GM19023 (cell line): ENCODE data around the gene FGF11.

Source experiments
- ATAC-seq: cut with Tn5 transposase; IDR thresholded peaks from one replicate; pipeline ENCODE4 v1.9.1; 2021; ENCODE audit warnings: mild to moderate bottlenecking, moderate library complexity; ENCODE audit not compliant: unreplicated experiment

The FGF11 gene

DNA sequence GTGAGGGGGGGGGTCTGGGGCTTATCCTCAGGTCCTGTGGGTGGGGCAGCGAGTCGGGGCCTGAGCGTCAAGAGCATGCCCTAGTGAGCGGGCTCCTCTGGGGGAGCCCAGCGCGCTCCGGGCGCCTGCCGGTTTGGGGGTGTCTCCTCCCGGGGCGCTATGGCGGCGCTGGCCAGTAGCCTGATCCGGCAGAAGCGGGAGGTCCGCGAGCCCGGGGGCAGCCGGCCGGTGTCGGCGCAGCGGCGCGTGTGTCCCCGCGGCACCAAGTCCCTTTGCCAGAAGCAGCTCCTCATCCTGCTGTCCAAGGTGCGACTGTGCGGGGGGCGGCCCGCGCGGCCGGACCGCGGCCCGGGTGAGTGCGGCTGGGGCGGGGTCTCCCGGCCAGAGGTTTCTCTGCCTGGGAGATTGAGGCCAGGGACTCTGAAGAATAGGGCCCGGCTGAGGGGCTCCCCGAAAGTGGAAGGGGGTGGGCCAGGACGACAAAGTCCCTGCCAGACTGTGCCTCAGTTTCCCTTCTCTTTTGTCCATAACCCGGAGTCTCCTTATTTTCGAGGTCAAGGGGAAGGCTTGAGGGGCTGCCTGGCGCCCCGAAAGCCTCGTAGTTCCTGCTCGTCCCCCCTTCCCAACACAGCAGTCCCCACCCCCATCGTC lies at the start of gene FGF11:
FGF11 (plus strand) TSS at position 51 of the 651 bp plus-strand sequence; CDS start at position 160, 109 bp downstream.
- ATAC-seq = no peak

DNA sequence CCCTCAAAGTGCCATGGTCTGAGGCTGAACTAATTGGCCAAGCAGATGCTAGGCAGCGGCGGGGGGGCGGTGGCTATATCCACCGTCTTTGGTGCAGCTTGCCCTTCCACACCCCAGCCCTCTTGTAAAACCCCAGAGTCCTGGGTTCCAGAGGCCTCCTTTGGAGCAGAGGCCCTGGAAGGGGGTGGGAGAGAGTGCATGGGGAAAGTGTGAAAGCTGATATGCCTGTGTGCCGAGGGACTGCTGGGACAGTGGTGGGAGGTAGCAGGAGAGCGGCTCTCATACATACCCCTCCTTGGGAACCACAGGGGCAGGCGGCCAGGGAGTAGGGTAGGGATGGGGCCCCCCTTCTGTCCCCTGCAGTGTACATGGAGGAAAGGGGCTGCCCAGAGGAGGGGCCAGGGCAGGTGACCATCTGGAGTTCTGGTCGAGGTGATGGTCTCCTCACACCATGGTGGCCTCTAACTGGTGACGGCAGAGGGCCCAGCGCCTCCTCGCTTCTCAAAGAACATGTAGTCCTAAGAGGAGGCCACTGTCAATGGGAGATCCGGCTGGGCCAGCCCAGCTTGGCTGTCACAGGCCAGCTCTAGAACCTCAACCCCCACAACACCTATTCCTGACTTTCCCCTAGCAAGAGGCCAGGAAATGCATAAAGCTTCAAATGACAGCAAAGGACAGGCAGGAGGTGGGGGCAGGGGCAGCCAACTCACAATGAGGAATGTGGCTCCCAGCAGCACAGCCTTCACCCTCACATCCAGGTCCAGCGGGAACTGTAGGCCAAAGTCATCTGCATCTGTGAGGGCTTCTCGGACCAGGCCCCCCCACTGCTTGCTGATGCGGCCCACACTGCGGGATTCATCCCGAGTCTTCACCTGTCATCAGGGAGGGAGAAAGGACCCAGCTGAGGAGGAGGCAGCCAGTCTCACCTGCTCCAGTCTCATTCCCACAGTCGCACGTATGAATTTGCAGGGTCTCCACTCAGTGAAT lies 49.1 kb upstream of the FGF11 start:
- ATAC-seq = no peak

DNA sequence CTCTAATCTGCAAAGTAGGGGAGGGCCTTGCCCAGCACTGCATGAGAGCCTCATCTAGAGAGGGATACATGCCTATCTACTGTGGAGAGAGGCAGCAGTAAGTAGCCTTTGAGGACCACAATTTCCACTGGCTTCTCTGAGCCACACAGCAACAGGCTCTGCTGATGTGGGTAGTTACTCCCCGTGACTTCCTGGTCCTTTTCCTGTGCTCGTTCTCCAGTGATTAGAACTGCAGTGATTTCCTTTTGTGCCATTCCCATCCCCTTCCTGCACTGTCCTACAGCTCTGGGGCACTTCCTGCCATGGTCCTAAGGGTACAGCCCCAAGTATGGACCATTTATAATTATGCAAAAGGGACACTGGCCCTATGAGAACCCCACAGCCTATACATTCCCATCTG lies 48.0 kb upstream of the FGF11 start:
- ATAC-seq = no peak

DNA sequence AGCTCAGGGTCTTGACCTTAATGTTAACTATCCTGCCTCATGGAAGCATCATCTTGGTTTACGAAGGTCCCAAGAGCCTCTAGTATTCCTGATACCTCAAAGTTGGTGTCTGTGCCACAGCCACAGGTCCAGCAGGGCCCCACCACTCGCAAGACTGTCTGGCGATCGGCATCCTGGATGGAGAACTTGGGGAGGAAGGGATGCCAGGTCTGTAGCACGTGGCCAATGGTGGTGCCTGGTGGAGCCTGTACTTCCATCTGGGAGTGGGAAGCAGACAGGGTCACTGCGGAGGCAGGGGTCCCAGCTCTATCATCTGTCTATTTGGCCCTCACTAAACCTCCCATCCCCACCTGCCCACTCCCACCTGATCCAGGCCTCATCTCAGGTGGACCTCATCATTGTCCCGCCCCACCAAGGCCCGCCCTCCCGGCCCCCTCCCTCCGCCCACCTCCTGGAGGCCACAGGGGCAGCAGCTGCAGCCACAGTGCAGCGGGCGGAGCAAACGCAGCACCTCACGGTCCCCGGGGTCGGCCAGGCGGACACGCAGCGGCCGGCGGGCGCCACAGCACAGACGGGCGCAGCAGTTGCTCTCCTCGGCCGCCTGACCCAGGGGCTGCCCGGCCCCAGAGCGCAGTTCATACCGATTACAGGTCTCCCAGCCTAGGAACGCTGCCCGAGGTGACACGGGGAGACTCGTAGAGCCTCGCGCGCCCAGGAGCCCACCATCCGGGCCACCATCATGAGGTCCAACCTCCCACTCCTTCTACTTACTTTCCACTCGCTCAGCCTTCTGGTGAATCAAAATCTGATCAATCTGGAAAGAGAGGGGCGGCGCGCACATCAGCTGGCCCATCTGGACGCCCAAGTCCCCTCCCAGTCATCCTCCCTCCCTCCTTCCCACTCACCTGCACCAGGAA lies 46.4 kb upstream of the FGF11 start:
- ATAC-seq = no peak

DNA sequence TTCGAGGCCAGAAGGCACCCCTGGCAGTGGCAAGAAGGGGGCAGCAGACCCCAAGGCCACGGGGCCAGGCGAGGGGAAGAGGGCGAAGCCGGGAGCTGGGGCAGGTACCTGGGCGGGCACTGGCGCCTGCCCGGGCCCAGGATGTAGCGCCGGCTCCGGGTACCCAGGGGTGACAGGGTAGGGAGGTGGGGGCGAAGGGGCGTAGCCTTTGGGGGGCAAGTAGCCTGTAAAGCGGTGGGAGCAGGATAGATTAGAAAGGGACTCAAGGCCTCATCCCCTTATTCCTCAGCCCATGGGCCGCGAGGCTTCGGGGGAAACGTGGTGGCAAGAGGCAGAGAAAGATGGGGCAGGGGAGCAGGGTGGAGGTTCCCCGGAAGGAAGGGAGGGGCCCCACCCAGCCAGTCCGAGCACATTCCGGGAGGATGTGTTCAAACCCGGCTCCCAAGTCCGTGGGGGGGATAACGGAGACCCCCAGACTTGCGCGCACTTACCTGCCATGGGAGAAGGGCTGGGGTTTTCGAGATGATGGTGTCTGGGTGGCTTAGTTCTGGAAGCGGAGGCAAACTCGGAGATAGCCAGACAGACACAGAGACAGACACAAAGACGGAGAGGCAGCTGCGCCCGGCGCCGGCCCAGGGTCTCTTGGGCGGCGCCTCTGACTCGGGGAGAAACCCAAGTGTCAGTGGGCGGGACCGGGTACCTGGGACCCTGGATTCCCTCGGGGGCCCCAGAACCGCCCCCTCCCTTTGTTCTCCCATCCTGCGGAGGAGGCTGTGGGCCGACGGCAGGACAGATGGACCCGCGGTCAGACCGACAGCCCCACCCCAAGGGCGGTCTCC lies 45.5 kb upstream of the FGF11 start:
- peak; percentile 40 for ATAC-seq

DNA sequence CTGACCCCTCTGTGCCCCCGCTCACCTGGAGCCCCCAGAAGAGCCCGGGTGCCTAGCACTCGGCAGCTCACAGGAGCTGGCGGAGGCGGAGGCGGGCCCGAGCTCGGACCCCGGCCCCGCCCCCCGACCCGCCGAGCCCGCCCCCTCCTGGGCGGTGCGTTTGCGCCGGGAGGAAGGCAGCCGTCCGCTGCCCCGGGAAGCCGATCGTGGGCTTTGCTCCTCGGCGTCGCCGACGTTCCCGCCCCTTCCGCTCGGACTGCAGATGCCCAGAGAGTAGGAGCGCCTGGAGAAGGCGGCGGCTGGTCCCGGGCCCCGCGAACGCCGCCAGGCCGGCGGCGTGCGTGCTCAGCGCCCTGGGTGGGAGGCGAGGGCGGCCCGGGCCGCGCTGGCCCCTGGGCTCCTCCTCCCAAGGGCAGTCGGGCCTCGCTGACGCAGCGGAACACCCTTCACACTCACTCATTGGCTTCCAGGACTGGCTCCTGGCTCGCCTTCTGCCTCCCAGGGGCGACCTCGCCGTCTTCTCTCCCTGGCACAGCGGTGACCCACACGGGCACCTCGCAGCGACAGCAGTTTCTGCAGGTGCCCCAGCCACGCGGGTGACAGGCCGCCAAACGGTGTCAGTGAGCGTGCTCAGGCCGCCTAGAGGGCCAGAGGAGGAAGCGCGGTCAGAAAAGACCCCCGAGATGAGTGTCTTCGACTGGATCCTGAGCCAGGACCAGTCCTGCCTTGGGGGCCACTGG lies 44.7 kb upstream of the FGF11 start, which contains the start of gene PLSCR3:
PLSCR3 (minus strand) TSS at position 74 of the 740 bp plus-strand sequence. CDS start 415 bp downstream, outside the sequence.
- ATAC-seq = peak; percentile 86

DNA sequence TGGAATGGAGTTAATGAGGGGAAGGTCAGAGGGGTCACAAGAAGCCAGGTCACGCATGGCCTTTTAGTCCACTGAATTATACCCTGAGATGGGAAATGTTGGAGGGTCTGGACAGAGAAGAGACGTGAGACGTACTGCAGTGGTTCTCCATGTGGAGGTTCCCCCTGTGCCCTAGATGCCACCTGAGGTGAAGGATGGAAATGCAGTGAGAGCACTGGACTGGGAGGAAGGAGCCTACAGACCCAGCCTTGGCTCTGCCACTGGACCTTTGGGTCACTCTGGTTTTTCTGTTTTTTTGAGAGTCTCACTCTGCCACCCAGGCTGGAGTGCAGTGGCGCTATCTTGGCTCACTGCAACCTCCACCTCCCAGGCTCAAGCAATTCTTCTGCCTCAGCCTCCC lies 43.2 kb upstream of the FGF11 start:
- ATAC-seq = no peak

DNA sequence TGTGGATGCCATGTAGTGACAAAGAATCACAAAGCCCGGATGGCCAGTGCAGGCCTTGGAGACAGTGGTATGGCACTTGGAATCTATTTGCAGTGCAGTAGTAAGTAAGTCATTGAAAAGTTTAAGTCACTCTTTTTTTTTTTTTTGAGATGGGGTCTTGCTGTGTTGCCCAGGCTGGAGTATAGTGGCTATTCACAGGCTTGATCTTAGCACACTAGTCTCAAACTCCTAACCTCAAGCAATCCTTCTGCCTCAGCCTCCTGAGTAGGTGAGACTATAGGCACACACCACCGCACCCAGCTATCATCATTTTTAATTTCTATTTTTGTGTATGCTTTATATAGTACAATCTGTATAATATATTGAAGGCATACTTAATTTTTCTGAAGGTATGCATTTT lies 40.7 kb upstream of the FGF11 start:
- no peak for ATAC-seq

DNA sequence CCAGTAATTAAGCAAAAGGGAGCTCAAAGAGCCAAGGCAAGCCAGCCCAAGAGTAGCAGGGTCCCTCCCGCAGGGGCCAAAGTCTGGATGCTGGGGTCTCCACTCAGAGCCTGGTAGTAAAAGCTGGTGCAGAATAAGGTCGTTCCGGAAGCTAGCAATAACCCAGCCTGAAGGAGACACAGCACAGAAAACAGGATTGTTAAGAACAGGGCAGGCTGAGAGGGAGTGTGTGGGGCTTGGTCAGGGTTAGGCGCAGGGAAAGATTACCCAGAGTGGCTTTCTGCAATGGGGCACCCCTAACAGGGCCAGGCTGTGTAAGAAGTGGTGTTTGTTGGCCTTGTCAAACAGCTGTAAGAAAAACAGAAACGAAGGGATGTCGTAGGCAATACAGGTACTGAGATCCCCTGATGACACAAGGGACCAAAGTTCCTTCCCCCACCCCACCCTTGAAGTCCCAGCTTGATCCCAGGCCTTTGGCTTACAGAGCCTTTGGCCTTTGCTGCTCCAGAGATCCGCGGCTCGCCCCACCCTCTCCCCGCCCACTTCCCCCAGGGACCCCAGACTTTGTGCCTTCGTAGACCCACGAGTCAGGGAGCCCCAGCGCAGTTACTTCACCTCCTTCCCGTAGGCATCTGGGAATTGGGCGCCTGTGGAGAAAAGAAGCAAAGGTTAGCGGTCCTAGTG lies 36.1 kb upstream of the FGF11 start:
- no peak for ATAC-seq

DNA sequence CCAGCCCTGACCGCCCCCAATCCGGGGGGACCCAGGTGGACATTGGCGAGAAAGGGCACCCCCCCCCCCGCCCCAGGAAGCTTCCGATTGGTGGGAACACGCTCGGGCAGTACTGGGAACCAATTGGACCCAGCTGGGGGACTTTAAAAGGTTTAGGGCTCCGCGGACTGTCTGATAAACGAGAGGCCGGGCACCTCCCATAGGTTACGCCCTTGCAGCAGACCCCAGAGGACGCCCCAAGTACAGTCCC lies 35.7 kb upstream of the FGF11 start:
- ATAC-seq = no peak

DNA sequence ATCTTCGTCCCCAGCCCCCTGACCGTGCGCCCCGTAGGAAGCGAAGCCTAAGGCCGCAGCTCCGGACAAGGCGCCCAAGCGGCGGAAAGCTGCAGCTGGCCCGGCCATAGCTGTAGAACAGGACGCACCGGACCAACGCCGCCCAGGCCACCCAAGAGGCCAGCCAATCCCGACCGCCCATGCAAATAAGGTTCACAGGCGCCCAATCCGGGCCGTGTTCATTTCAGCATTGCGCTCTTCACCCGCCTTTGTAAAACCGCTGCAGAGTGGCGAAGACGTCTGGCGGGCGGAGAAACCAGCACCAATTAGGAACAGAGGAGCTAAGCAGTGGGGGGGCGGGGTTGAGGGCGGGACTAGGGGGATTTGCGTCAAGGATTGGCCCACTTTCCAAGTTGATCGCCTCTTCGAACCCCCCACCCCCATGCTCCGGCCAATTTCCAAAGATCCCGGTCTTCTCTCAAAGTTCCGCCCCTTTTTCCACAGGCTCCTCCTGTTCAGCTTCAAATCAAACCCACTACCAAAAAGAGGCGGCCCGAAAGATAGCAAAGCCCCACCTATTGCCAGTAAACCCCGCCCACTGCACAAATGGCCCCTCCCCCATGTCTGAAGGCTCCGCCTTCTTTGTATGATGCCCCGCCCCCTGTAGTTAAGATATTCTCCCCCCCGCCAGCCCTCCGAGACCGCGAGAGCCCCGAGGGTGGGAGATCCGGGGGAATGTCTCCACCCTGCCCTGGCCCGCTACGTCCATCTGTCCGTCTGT lies 35.2 kb upstream of the FGF11 start, which contains the start of gene TMEM256:
TMEM256 (minus strand) TSS at position 121 of the 760 bp plus-strand sequence; CDS start at position 108, 13 bp downstream.
- ATAC-seq = peak; percentile 93

DNA sequence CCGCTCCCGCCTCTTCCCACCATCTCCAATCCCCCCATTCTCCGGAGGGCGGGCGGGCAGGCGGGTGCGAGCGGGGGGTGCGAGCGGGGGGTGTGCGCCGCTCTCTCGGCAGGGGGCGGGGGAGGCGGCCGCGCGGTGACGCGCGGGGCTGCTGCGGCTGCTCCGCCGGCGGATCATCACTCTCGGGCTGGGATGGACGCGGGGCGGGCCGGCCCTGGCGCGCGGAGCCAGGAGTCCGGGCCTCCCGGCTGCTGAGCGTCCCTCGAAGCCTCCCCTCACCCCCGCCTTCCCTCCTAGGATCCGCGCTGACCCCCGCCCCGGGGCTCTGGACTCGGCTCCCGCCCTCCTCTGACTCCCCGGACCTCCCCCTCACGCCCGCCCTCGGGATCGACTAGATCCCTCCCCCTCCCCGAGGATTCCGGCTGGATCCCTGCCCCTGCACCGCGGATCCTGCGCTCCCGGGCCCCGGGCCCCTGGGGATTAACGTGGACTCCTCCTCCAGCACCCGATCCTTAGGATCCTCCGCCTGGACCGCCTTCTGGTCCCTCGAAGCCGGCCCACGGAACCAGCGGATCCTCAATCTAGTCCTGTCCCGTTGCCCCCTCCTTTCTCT lies 34.5 kb upstream of the FGF11 start:
- ATAC-seq = no peak

DNA sequence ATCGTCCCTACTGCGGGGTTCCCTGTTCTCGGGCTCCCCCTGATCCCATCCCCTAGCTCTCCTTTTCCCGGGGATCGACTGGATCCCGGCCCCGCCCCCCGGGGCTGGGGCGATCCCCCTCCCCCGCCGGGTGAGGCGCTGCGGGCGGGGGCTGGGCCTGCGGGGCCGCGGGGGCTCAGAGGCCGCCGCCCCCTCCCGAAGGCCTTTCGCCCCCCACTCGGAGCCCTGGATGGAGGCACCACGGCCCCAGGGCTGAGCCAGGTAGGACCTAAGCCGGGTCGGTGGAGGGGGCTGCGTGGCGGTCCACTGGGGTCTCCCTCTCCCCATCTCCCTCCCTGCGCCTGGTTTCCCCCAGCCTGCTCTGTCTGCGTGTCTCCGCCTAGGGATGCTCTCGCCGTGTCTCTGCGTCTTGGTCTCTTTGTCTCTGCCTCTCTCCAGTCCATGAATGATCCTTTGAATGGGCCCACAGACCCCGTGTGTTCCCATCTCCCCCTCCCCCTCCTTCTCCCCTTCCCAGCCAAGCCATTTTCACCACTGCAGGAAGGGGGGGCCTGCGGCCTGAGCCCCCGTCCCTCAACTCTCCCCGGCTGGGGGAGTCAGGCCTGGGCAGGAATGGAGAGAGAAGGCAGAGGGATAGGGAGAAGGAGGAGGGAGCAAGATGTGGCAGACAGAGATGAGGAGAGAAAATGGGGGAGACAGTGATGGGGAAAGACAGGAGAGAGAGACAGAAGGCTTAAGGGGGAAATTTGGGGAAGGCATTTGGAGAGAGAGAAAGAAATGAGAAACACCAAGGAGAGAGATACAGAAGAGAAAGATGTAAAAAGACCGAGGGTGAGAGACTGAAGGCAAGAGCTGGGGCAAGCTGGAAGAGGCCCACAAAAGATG lies 33.7 kb upstream of the FGF11 start:
- no peak for ATAC-seq

DNA sequence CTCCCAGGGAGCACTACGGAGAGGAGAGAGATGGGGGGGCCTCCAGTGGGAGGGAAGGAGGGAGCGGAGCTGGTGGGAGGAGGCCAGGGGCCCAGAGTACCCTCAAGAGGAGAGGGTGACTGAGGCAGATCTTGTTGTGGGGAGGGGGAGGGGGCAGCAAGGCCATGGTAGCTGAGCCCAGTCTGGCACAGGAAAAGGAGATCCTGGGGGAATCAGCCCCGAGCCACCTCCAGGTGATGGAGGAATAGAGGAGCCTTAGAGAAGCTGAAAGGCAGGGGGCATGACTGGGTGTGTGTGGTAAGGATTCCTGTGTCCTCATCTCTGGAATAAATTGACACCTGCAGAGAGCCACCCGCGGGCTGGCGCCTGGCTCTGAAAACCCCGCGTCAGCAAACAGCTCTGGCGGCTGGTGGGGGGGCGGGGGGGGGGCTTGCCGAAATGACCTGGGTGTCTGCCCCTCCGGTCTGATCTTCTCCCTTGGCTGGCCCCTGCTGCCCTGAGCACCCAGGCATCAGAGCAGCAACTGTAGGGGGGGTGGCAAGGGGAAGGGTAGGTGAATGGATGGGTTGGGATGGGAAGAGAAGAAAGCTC lies 33.0 kb upstream of the FGF11 start:
- ATAC-seq = no peak

DNA sequence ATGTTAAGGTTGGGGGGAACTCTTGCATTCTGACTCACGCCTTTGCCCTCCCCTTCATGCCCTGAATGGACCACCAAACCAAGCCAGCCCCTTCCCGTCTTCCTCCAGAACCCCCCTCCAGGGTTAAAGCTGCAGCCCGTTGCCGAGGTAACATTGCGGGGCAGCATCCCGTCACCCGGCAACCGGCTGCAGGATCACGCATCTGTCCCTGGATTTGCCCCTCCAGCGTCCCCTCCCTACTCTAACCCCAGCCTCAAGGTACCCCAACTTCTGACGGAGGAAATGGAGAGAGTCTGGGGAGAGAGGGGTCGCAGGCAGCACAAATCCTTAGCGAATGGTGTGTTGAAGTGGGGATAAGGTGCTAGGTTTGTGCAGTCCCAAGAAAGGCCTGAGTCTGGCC lies 32.2 kb upstream of the FGF11 start:
- ATAC-seq = no peak

DNA sequence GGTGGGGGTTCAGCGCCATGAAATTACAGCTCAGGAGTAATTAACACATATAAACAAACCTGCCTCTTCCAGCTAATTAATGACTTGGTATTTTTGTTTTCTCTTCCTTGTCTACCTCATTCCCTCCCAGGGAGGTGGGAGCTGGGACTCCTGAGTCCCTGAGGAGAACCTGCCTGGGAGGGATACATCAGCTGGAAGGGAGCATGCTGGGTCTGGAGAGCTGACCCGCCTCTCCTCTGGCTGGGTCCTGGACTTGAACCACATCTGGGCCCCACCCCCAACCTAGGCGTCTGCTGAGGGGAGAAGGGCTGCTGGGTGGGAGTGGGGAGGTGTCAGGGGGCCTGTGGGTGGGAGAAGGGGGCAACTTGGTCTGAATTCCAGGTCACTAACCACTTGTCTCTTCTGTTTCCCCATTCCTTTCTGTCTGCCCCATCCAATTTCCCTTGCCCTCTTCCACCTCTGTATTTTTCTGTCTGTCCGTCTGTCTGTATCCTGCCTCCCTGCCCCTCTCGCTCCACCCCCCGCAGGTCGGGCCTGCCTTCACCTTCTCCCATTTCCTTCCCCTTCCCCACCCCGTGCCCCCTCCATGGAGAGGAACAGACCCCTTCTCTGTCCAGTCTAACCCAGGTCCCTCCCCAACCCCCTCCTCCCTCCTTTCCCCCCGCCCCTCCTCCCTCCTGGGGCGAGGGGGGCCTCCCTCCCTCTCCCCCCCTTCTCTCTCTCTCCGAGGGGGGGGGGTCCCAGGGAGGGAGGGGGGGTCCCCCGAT lies 31.6 kb upstream of the FGF11 start, which contains the start of gene NLGN2:
NLGN2 (plus strand) TSS at position 361 of the 767 bp plus-strand sequence. CDS start 411 bp downstream, outside the sequence.
- no peak for ATAC-seq
